ENCODE results near the gene ELOVL6.
"Not testable (repeated sequence)": the region's sequence is repeated elsewhere in the genome, so short reads cannot be mapped to it uniquely, and the experiment has no call there.

Gene ELOVL6

DNA sequence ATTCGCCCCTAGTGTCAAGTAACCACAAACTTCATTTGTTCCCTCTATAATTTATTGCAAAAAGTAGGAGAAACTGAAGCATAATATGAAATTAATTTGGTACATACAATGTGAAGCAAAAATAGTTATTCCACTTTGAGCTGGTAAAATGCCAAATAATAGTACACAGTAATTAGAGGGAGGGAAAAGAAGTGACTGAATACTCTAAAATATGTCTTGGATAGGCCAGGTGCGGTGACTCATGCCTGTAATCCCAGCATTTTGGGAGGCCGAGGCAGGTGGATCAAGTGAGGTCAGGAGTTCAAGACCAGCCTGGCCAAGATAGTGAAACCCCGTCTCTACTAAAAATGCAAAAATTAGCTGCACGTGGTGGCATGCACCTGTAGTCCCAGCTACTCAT lies 41.2 kb downstream of the ELOVL6 start:
- not testable (repeated sequence) for DNase-seq

DNA sequence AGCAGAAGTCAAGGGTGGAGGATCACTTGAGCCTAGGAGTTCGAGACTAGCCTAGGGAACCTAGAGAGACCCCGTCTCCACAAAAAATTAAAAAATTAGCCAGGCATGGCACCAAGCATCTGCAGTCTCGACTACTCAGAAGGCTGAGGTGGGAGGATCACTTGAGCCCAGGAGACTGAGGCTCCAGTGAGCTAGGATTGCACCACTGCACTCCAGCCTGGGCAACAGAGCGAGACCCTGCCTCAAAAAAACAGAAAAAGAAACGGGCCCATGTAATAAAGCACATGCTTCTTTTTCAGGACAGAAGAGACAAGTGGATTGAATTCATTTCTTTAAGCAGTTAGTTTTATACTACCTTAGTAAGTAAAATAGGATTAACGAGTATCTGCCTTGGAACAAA lies 42.0 kb downstream of the ELOVL6 start:
- DNase-seq = no peak

DNA sequence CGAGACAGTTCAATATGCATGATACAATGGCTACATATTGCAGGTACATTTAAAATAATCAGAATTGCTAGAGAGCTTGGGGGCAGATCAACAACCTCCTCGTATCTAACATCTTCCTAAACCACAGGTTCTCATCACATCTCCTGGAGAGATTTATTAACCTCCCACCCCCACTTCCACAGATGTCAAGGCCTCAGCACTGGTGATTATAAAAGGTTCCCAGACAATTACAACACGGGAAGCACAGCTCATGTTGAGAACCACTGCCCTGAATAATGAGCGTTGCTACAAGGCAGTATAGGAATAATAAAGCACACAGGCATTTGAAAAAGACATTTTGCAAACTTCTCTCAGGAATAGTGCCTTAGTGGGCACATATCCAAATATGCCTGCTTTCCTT lies 42.8 kb downstream of the ELOVL6 start:
- no peak for DNase-seq

DNA sequence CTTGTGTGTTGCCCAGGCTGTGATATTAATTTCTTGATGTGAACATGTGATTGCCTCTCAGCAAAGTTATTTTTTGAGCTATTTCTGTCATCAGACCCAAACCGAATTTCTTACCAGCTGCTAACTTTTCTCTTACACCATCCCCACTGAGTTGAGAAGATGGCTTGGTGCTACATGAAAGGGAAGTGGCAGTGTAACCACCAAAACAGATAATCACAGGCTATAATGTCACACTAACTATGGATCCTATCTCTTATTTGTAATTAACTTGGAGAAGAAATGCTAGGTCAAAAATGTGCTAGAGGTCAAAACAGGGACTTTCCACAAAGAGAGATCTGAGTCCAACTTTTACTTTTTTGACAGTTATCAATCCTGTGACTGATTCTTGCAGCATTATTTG lies 43.8 kb downstream of the ELOVL6 start:
- no peak for DNase-seq

DNA sequence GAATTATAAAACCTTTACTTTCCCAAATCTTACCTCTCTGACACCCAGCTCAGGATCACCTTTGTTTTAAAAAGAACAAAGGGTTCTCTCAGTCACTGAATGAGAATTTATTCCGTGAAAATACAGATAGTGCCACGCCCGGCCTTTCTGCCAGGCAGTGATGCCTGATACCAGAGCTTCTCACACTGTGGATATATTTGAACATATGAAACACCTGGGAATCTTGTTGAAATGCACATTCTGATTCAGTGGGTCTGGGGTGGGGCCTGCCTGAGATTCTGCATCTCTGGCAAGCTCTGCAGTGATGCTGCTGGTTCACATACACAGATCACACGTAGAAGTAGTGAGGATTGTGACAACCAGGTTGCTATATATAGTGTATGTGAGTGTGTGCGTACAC lies 46.0 kb downstream of the ELOVL6 start:
- no peak for DNase-seq

DNA sequence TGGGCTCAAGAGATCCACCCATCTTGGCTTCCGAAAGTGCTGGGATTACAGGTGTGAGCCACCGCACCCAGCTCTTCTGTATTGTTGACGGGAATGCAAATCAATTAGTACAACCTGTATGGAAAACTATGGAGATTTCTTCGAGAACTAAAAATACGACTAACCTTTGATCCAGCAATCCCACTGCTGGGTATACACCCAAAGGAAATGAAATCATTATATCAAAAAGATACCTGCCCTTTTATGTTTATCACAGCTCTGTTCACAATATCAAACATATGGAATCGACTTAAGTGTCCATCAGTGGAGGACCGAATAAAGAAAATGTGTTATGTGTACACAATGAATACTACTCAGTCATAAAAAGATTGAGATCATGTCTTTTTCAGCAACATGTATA lies 49.3 kb downstream of the ELOVL6 start:
- no peak for DNase-seq

GRCh38 chr4:110142461-110142860 lies 56.0 kb downstream of the ELOVL6 start:
- no peak for DNase-seq

DNA sequence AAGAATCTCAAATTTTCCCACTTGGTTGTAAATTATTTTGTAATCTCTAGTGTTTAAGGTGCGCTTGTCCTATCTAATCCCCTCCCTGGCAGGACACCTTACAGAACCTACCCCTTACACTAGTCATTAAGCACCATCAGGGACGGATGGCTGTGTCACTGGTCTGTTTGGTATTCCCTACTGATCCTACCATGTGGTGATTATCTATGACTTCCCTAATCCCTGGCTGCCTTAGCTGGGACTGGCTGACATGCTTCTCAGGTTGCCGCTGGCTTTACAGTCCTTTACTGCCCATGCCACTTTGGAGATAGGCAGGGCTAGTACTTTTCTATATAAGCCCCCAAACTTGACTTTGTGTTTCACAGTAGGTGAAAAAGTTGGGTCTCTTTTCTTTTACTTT lies 58.6 kb downstream of the ELOVL6 start:
- no peak for DNase-seq

GRCh38 chr4:110139111-110139510 lies 59.3 kb downstream of the ELOVL6 start:
- DNase-seq = no peak

DNA sequence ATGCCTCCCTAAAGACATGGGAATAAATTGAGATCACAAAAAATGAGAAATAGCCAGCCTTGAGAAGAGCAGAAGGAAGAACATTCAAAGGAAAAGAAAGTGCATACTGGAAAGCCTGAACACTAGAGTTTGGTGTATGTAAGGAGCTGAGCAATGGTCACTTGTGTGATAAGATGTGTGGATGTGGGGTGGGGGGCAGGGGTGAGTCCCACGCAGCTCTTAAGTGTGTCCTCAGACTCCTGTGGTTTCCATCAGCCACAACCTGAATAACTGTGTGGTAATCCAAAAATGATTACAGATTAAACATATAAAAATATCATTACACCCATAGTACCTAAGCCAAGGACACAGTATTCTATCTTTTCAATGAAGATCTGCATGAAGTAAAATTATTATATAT lies 59.9 kb downstream of the ELOVL6 start:
- DNase-seq = no peak

GRCh38 chr4:110137829-110138228 lies 60.6 kb downstream of the ELOVL6 start:
- no peak for DNase-seq

GRCh38 chr4:110135523-110135922 lies 62.9 kb downstream of the ELOVL6 start:
- no peak for DNase-seq

- no peak for DNase-seq
Measured at GRCh38 chr4:110135076-110135475, 63.3 kb downstream of the ELOVL6 start.

- DNase-seq = no peak
Measured at GRCh38 chr4:110134269-110134869, 64.0 kb downstream of the ELOVL6 start.

- DNase-seq = no peak
Measured at GRCh38 chr4:110132816-110133719, 65.3 kb downstream of the ELOVL6 start.

DNA sequence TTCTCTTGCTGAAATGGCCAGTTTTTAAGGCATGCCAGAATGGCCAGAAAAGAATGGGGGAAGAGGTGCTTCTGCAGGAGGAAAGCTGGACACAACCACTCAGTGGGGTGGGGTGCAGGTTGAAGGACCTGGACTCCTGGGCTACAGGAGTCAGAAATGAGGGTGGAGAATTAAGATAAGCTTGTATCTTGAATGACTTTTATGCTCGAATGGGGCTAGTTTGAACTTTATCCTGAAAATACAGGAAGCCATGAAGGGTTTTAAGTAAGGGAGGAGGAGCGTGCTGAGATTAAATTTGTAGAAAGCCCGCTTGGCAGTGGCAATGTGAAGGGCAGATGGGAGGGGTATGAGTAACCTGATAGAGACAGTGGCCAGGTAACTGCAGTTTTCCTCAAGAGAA lies 66.5 kb downstream of the ELOVL6 start:
- no peak for DNase-seq

GRCh38 chr4:110130576-110131358 lies 67.6 kb downstream of the ELOVL6 start:
- DNase-seq = no peak

- DNase-seq = no peak
Measured at GRCh38 chr4:110129544-110129943, 68.9 kb downstream of the ELOVL6 start.

GRCh38 chr4:110128472-110128919 lies 69.9 kb downstream of the ELOVL6 start:
- no peak for DNase-seq

GRCh38 chr4:110128029-110128428 lies 70.4 kb downstream of the ELOVL6 start:
- no peak for DNase-seq

- no peak for DNase-seq
Measured at GRCh38 chr4:110124711-110125110, 73.7 kb downstream of the ELOVL6 start.

DNA sequence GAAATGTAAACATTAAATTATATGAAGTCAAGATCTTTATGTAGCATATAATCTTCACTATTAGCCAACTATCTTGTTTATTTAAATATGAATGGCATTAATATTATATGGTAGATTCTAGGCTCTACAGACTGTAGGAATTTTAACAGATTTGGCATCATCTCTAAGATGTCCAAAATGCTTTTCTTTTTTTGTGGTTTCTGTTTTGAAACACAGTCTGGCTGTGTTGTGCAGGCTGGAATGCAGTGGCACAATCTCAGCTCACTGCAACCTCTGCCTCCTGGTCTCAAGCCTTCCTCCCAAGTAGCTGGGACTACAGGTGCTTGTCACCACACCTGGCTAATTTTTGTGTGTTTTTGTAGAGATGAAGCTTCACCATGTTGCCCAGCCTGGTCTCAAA lies 76.2 kb downstream of the ELOVL6 start:
- no peak for DNase-seq

DNA sequence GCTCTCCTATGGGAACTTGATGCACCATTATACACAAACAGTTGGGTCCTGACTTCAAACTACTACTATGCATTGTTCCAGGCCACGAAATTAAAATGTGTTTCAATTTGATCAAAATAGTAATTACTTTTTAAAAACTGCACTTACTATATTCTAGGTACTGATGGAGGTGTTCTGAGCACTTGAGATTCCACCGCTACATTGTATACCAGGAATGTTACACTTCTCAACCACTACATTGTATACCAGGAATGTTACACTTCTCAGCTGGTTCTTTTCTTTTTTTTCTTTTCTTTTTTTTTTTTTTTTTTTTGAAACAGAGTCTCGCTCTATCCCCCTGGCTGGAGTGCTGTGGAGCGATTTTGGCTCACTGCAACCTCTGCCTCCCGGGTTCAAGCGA lies 77.9 kb downstream of the ELOVL6 start:
- no peak for DNase-seq

GRCh38 chr4:110119880-110120279 lies 78.5 kb downstream of the ELOVL6 start:
- no peak for DNase-seq
